MM.1S (cell line): Measurements from ENCODE around the gene SH3RF1.

Source experiments
- EZH2phosphoT487 ChIP-seq: fragments of 300-600 bp; sonication (generic); IDR thresholded peaks from 2 replicates; pipeline ENCODE4 v1.6.1; 2018; ENCODE audit warnings: antibody characterized with exemption, low read length
- TF ChIP-seq, protein P1 (sequence below): fragments of 300-600 bp; sonication (generic); IDR thresholded peaks from 2 replicates; pipeline ENCODE4 v1.5.1; 2016; ENCODE audit warnings: antibody characterized with exemption, low read length, mixed read lengths

DNA sequence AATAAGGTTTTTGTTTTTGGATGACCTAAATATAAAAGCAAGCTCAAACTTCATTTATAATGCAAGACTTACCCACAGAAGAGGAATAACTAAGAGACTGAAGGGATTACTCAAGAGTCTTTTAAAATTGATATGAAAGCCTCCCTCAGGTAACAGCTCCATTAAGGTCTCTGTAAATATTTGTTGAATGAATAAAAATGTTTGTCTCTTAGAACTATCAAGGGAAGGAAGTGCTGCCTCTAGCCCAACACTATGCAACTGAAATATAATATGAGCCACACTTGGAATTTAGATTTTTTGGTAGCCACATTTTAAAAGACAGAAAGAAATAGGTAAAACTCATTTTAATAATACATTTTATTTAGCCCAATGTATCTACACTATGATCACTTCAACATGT, 127.8 kb downstream of the SH3RF1 start:
- TF ChIP-seq, protein P1, sequence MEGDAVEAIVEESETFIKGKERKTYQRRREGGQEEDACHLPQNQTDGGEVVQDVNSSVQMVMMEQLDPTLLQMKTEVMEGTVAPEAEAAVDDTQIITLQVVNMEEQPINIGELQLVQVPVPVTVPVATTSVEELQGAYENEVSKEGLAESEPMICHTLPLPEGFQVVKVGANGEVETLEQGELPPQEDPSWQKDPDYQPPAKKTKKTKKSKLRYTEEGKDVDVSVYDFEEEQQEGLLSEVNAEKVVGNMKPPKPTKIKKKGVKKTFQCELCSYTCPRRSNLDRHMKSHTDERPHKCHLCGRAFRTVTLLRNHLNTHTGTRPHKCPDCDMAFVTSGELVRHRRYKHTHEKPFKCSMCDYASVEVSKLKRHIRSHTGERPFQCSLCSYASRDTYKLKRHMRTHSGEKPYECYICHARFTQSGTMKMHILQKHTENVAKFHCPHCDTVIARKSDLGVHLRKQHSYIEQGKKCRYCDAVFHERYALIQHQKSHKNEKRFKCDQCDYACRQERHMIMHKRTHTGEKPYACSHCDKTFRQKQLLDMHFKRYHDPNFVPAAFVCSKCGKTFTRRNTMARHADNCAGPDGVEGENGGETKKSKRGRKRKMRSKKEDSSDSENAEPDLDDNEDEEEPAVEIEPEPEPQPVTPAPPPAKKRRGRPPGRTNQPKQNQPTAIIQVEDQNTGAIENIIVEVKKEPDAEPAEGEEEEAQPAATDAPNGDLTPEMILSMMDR = no peak
- no peak for TF ChIP-seq EZH2phosphoT487
